Endothelial cell (in vitro differentiated cells): ENCODE measurements around the gene EMILIN3. TPM values are rescaled to one million over a fixed set of nuclear protein-coding genes. Genes with fewer than 3 reads are reported as not detected.

Source experiments
- DNase-seq: peaks from one replicate; pipeline ENCODE4 v3.0.0; 2021; ENCODE audit warnings: low spot score
- H3K27ac Mint-ChIP-seq: one replicate; pipeline ENCODE4 v1.8.0; 2021; ENCODE audit warnings: mixed read lengths, inconsistent platforms; ENCODE audit not compliant: unreplicated experiment
- H3K27me3 Mint-ChIP-seq: one replicate; pipeline ENCODE4 v1.8.0; 2021; ENCODE audit warnings: mild to moderate bottlenecking, moderate library complexity, mixed read lengths, inconsistent platforms; ENCODE audit not compliant: unreplicated experiment
- H3K36me3 Mint-ChIP-seq: one replicate; pipeline ENCODE4 v1.8.0; 2021; ENCODE audit warnings: mild to moderate bottlenecking, low read depth, mixed read lengths, inconsistent platforms; ENCODE audit not compliant: unreplicated experiment
- H3K4me1 Mint-ChIP-seq: one replicate; pipeline ENCODE4 v1.8.0; 2021; ENCODE audit warnings: mild to moderate bottlenecking, mixed read lengths, inconsistent platforms; ENCODE audit not compliant: unreplicated experiment
- H3K4me3 Mint-ChIP-seq: one replicate; pipeline ENCODE4 v1.8.0; 2021; ENCODE audit warnings: mild to moderate bottlenecking, mixed read lengths, inconsistent platforms; ENCODE audit not compliant: unreplicated experiment
- H3K9me3 Mint-ChIP-seq: one replicate; pipeline ENCODE4 v1.8.0; 2021; ENCODE audit warnings: mixed read lengths, inconsistent platforms; ENCODE audit not compliant: unreplicated experiment
- CTCF ChIP-seq: fragments of 200-600 bp; sonication (generic); IDR thresholded peaks from one replicate; pipeline ENCODE4 v1.5.0; 2021; ENCODE audit warnings: antibody characterized with exemption; ENCODE audit not compliant: unreplicated experiment
- total RNA-seq: library from RNA; stranded (reverse); fragmentation: NEBNext Ultra II Directional; extraction: Animal tissue kit (Norgen Biotek cat#: 25700); gene quantifications from one replicate; pipeline ENCODE4 v1.2.1, GENCODE V29; 2021; ENCODE audit not compliant: unreplicated experiment

The EMILIN3 gene
- total RNA-seq, 1 donor from 2014 or later: 0.28 TPM

GRCh38 chr20:41364967-41365765, 1.5 kb downstream of the EMILIN3 start:
- Mint-ChIP-seq H3K27me3 (peaks cover 29% of the 10 kb centered on the region), H3K9me3 (no peaks in the 10 kb centered on the region), H3K36me3 (peaks cover 3% of the 10 kb centered on the region), H3K4me3 (peak overlapping the region; percentile 45), H3K4me1 (peaks cover 8% of the 10 kb centered on the region), H3K27ac (no peak overlapping the region)
- no peak for DNase-seq
- TF ChIP-seq CTCF: no peak

GRCh38 chr20:41364236-41364855, 2.3 kb downstream of the EMILIN3 start:
- no peak overlapping the region for H3K4me3 Mint-ChIP-seq
- no peak for DNase-seq
- TF ChIP-seq CTCF: no peak
- H3K27ac Mint-ChIP-seq: no peak overlapping the region
- no peaks in the 10 kb centered on the region for H3K9me3 Mint-ChIP-seq
- peaks cover 29% of the 10 kb centered on the region for H3K27me3 Mint-ChIP-seq
- peaks cover 3% of the 10 kb centered on the region for H3K36me3 Mint-ChIP-seq
- peaks cover 9% of the 10 kb centered on the region for H3K4me1 Mint-ChIP-seq

GRCh38 chr20:41363601-41364000, 3.0 kb downstream of the EMILIN3 start:
- DNase-seq: no peak
- Mint-ChIP-seq H3K27me3 (peaks cover 29% of the 10 kb centered on the region), H3K4me3 (no peak overlapping the region), H3K36me3 (peaks cover 3% of the 10 kb centered on the region), H3K27ac (no peak overlapping the region), H3K9me3 (no peaks in the 10 kb centered on the region), H3K4me1 (peaks cover 9% of the 10 kb centered on the region)
- no peak for TF ChIP-seq CTCF

- Mint-ChIP-seq H3K36me3 (peaks cover 3% of the 10 kb centered on the region), H3K27me3 (peaks cover 26% of the 10 kb centered on the region)
- DNase-seq: no peak
Observed at GRCh38 chr20:41362748-41363140, 3.9 kb downstream of the EMILIN3 start.

More at GRCh38 chr20:41362748-41363140, 3.9 kb downstream of the EMILIN3 start:
- no peak for TF ChIP-seq CTCF
- Mint-ChIP-seq H3K9me3 (no peaks in the 10 kb centered on the region), H3K4me3 (no peak overlapping the region), H3K27ac (no peak overlapping the region), H3K4me1 (peaks cover 9% of the 10 kb centered on the region)
